ENCODE data around the gene PRPF19. TPM values are rescaled to one million over a fixed set of nuclear protein-coding genes. Genes with fewer than 3 reads are reported as not detected.
A peak's percentile ranks its signal among the peaks of the same experiment; 100 is the strongest.

The PRPF19 gene
- total RNA-seq: 10 to 100 TPM; 47.6 to 50.9 TPM
- long read RNA-seq, donor 1, partial matches to known transcripts: 0 of 1 reads
- long read RNA-seq, donor 1, other reads (novel, unspliced or antisense): 1 of 1 reads
- long read RNA-seq, donor 2: 0 reads

DNA sequence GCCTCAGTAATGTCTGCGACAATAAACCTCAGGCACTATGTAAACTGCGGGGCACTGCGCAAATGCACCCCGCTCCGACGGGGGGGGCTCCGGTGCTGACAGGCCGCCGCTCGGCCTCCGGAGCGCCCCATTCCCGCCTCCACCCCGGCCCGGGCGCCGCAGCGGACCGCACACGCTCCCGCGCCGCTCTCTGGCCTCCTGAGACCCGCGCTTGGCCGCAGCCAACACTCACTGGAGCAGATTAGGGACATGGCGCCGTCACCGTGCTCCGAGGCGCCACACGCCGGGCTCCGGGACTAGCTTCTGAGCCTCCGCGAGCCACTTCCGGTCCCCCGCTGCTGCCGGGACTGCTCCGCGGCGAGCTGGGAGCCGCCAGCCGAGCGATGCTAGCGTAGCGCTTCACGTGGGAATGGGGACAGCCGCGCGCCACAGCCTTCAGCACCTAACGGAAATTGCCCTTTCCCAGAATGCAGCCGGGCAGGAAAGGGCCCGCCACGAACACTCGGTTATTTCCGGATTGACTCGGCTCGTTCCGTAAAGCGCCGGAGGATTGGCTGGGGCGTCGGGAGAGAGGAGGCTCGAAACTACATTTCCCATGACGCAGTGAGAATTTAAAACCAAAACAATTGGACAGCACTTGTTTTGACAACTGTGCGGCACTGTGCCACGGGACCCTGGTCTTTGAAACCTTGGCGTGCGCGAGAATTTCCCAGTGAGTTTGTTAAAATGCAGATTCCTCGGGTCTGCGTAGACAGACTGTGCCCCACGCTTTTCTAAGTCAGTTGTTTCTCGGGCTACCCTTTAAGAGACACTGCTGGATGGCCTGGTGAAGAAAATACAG lies at the start of gene PRPF19:
PRPF19 (minus strand) TSS at position 454 of the 841 bp plus-strand sequence; CDS start at position 251, 203 bp downstream.
- peak; percentile 99 for DNase-seq (ENCODE audit: low spot score)
- intact Hi-C loops (cut with DNase I): no loop called here

- no peak for DNase-seq (ENCODE audit: low spot score)
- intact Hi-C loops (cut with DNase I): no loop called here
These were observed 49.2 kb upstream of the PRPF19 start for GRCh38 chr11:60955571-60955970.

GRCh38 chr11:60954421-60954820 lies 48.0 kb upstream of the PRPF19 start:
- intact Hi-C loops (cut with DNase I): no loop called here
- DNase-seq (ENCODE audit: low spot score): no peak

- DNase-seq (ENCODE audit: low spot score): no peak
- intact Hi-C loops (cut with DNase I): no loop called here
These were observed 47.4 kb upstream of the PRPF19 start for GRCh38 chr11:60953781-60954180.

DNA sequence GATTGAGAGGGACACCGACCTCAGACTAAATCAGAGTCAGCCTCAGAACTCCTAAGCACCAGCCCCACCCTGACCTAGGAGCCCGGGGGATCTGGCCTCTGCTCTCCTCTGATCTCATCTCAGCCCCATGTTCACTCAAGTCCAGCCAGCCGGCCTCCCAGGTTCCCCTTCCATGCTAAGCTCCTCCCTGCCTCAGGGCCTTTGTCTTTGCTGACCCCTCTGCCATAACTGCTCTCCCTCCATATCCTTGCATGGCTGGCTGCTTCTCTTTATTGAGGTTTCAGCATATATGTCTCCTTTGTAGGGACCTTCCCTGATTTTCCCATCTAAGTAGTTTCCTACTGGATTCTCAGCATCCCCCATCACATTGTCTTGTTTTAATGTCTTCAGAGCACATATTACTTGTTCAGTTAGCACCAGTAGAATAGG lies 46.4 kb upstream of the PRPF19 start:
- DNase-seq (ENCODE audit: low spot score): no peak
- intact Hi-C loops (cut with DNase I): no loop called here

DNA sequence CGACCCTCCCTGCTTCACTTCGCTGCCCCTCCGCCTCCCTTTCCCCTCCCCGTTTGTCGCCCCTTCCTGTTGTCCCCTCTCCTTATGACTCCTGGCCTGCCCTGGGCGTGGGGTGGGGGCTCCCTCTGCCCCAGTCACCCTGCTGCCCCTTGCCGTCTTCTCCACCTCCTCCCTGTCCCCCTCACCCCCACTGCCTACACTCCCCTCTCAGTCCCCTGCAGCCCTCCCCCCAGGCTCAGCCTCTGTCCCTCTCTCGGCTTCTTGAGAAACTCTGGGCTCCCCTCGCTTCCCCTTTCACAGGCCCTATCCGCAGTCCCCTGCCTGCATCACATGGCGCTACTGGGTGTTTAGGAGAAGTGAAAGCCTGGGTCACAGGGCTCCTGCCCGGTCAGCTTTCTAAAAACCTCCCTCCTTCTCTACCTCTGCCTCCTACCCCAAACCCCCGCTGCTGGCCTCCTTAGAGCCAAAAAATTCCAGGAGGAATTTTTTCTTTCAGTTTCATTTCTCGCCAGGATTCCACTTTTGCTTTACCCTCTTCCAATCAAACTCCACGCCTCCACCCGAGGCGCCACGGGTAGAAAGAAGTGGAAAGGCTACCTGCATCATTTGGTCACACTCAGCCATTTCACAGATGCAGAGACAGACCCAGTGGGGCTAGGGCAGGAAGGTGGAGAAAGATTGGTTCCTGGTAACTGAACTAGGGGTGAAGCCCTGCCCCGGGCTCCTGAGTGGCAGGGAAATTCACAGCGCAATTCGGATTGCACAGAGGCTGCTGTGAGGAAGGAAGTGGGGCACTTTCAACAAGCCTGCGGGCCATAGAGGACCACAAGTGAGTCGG lies 45.7 kb upstream of the PRPF19 start, which contains the start of gene SLC15A3:
SLC15A3 (minus strand) TSS at position 273 of the 838 bp plus-strand sequence. CDS start 625 bp downstream, outside the sequence.
- DNase-seq (ENCODE audit: low spot score): peak; percentile 92
- intact Hi-C loops (cut with DNase I): no loop called here

DNA sequence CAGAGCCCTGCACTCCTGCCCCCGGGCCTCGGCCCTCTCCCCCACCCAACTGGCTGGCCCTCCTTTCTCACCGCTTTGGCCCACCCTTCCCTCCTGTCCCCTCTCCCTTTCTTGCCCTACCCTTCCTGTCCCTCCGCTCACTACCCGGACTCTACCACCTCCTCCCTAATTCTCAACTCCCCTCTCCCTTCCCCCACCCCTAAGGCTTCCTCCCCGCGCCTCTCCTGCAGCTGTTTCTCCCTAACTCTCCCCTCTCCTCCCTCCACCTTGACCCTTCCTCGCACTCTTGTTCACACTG lies 45.2 kb upstream of the PRPF19 start:
- intact Hi-C loops (cut with DNase I): no loop called here
- DNase-seq (ENCODE audit: low spot score): no peak

DNA sequence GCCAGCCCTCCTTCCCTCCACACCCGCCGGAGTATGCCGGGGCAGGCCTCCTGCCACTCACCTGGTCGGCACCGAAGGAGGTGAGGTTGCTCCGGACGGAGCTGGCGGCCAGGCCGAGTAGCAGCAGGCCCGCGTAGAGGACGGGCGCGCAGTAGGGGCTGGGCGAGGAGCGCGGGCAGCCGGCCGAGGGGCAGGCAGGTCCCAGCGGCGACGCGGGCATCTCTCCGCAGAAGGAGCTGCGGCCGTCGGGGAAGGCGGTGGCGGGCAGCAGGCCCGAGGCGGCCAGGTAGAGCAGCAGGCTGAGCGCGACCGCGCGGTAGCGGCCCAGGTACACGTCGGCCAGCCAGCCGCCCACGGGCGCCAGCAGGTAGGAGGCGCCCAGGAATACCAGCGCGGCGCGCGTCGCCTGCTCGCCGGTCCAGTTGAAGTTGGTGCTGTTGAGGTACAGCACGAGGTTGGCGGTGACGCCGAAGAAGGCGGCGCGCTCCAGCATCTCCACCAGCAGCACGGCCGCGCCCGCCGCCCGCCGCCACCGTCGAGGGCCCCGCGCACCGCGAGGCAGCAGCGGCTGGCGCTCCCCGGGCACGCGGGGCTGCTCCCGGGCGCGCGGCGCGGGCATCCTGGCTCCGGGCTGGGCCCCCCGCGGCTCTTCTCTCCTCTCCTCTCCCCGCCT lies 44.7 kb upstream of the PRPF19 start:
- DNase-seq (ENCODE audit: low spot score): peak; percentile 88
- intact Hi-C loops (cut with DNase I): no loop called here

DNA sequence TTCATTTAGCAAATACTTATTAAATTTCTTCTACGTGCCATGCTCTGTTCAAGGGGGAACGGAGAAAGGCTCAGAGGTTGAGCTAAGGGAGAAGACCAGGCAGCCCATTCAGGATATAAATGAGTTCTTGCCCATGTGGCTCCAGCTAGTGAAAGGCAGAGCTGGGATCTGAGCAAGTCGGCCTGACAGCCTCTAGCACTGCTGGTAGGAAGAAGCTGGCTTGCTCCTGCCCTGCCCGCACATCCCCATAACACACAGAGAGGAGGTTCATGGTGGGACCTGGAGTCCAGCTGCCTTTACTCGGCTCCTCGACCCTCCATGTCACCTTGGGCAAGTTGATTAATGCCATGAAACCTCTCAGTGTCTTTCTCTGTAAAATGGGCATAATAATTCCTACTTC lies 43.6 kb upstream of the PRPF19 start:
- DNase-seq (ENCODE audit: low spot score): no peak
- intact Hi-C loops (cut with DNase I): no loop called here

DNA sequence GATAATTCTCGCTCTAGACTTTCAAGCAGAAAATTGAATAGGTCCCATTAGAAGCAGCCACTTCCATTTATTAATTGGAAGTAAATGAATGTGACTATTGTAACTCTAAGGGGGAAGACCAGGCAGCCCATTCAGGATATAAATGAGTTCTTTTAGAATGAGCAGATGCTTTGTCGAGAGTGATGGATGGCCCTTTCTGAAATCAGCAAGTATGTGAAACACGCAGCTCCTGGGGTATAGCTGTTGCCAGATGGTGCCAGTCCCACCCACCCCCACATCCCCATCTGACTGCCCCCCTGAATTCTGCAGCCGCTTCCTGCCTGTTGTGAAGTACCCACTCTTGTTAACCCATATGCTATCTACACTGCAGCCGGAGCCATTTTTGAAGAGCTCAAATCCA lies 41.9 kb upstream of the PRPF19 start:
- no peak for DNase-seq (ENCODE audit: low spot score)
- intact Hi-C loops (cut with DNase I): no loop called here

DNA sequence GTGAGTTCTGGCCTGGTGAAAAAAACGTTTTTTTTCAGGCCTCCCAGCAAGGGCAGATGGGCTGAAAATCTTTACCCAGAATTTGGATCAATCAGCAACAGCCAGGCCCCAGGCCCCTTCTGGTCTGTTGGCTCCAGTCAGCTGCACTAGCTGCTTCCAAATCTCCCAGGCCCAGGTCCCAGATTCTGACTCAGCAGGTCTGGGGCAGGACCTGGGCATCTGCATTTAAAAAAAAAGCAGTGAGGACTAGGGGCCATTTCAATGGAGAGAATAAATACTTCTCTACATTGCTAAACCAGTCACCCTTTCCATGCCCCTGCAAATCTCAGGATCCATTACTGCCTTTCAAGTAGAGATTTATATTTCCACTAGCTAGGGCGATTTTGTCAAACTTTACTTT lies 41.3 kb upstream of the PRPF19 start:
- no peak for DNase-seq (ENCODE audit: low spot score)
- intact Hi-C loops (cut with DNase I): no loop called here

- intact Hi-C loops (cut with DNase I): no loop called here
- DNase-seq (ENCODE audit: low spot score): no peak
These were observed 40.3 kb upstream of the PRPF19 start for GRCh38 chr11:60946601-60947264.

GRCh38 chr11:60945295-60945667 lies 38.9 kb upstream of the PRPF19 start:
- intact Hi-C loops (cut with DNase I): no loop called here
- no peak for DNase-seq (ENCODE audit: low spot score)

GRCh38 chr11:60944490-60945294 lies 38.3 kb upstream of the PRPF19 start:
- DNase-seq (ENCODE audit: low spot score): no peak
- intact Hi-C loops (cut with DNase I): no loop called here

- DNase-seq (ENCODE audit: low spot score): no peak
- intact Hi-C loops (cut with DNase I): no loop called here
These were observed 36.7 kb upstream of the PRPF19 start for GRCh38 chr11:60942970-60943565.

GRCh38 chr11:60942219-60942618 lies 35.8 kb upstream of the PRPF19 start:
- no peak for DNase-seq (ENCODE audit: low spot score)
- intact Hi-C loops (cut with DNase I): no loop called here

- no peak for DNase-seq (ENCODE audit: low spot score)
- intact Hi-C loops (cut with DNase I): no loop called here
These were observed 35.2 kb upstream of the PRPF19 start for GRCh38 chr11:60941371-60942119.
